IMR-90 (cell line): ENCODE measurements around the gene ALX4. TPM values are rescaled to one million over a fixed set of nuclear protein-coding genes. Genes with fewer than 3 reads are reported as not detected.

ENCODE experiments used
- ATAC-seq: fragments of 200-7000 bp; cut with Tn5 transposase; 2 replicates; pipeline ENCODE4 v1.9.1; 2020; ENCODE audit warnings: low read depth, mild to moderate bottlenecking, moderate library complexity
- BruUV-seq: library from RNA; stranded (reverse); fragments of 400-500 nt; replicated peaks from 2 replicates; lab custom pipeline; 2021; lab: Mats Ljungman, UMichigan
- CTCF ChIA-PET: fragments of 300-600 bp; formaldehyde crosslinking; extraction: SDS; loops from one replicate; lab custom pipeline; 2021; ENCODE audit warnings: antibody characterized with exemption; lab: Yijun Ruan, JAX
- POLR2A ChIA-PET: fragments of 300-600 bp; sonication (Branson Sonifier 250); formaldehyde crosslinking; loops from one replicate; lab custom pipeline; 2022; ENCODE audit warnings: antibody characterized with exemption; ENCODE audit not compliant: unreplicated experiment; lab: Charles Lee
- DNase-seq: peaks from one replicate; pipeline ENCODE4 v3.0.0; 2013
- H2AFZ ChIP-seq: replicated peaks from 2 replicates; pipeline ENCODE3; 2013; ENCODE audit warnings: low read length, mild to moderate bottlenecking; ENCODE audit not compliant: poor library complexity
- H2AK5ac ChIP-seq: 2 replicates; pipeline ENCODE4 v1.6.1; 2013; ENCODE audit warnings: low read depth, low read length, inconsistent platforms
- H2AK9ac ChIP-seq: replicated peaks from 2 replicates; pipeline ENCODE3; 2013; ENCODE audit warnings: mild to moderate bottlenecking, low read depth, low read length, moderate library complexity; ENCODE audit not compliant: poor library complexity
- H2BK120ac ChIP-seq: 2 replicates; pipeline ENCODE4 v1.6.1; 2013; ENCODE audit warnings: low read depth, low read length, inconsistent platforms
- H2BK15ac ChIP-seq: 3 replicates; pipeline ENCODE4 v1.6.1; 2013; ENCODE audit warnings: low read depth, low read length, inconsistent platforms
- H2BK20ac ChIP-seq: 2 replicates; pipeline ENCODE4 v1.6.1; 2013; ENCODE audit warnings: low read depth, mild to moderate bottlenecking, inconsistent platforms, low read length, moderate library complexity
- H2BK5ac ChIP-seq: 2 replicates; pipeline ENCODE4 v1.6.1; 2013; ENCODE audit warnings: mild to moderate bottlenecking, low read depth, low read length, inconsistent platforms; ENCODE audit not compliant: poor library complexity, severe bottlenecking
- H3K14ac ChIP-seq: replicated peaks from 2 replicates; pipeline ENCODE4 v1.6.1; 2013; ENCODE audit warnings: low read depth, low read length, inconsistent platforms
- H3K18ac ChIP-seq: 2 replicates; pipeline ENCODE4 v1.6.1; 2013; ENCODE audit warnings: low read depth, low read length, control low read depth
- H3K23ac ChIP-seq: 2 replicates; pipeline ENCODE4 v1.6.1; 2013; ENCODE audit warnings: low read depth, low read length, inconsistent platforms
- H3K27ac ChIP-seq: 2 replicates; pipeline ENCODE4 v1.5.1; 2013; ENCODE audit warnings: mild to moderate bottlenecking, control low read depth, low read length; ENCODE audit not compliant: insufficient read depth
- H3K27me3 ChIP-seq: 2 replicates; pipeline ENCODE4 v1.6.1; 2013; ENCODE audit warnings: low read length; ENCODE audit not compliant: control insufficient read depth, insufficient read depth
- H3K36me3 ChIP-seq: 2 replicates; pipeline ENCODE4 v1.6.1; 2013; ENCODE audit warnings: low read length, mixed read lengths; ENCODE audit not compliant: control insufficient read depth, insufficient read depth
- H3K4ac ChIP-seq: 2 replicates; pipeline ENCODE4 v1.6.1; 2013; ENCODE audit warnings: low read depth, low read length, inconsistent platforms
- H3K4me1 ChIP-seq: 2 replicates; pipeline ENCODE4 v1.6.1; 2013; ENCODE audit warnings: low read length, mixed read lengths; ENCODE audit not compliant: control insufficient read depth, insufficient read depth
- H3K4me2 ChIP-seq: 2 replicates; pipeline ENCODE4 v1.6.1; 2013; ENCODE audit warnings: low read depth, mild to moderate bottlenecking, control low read depth, low read length, moderate library complexity
- H3K4me3 ChIP-seq: 2 replicates; pipeline ENCODE4 v1.5.1; 2013; ENCODE audit warnings: low read depth, mild to moderate bottlenecking, control low read depth, low read length, moderate library complexity; ENCODE audit not compliant: insufficient read depth
- H3K56ac ChIP-seq: 2 replicates; pipeline ENCODE4 v1.6.1; 2013; ENCODE audit warnings: low read length, inconsistent platforms; ENCODE audit not compliant: insufficient read depth; ENCODE audit errors: extremely low read depth
- H3K79me1 ChIP-seq, 2 experiments: 2 replicates each; pipeline ENCODE4 v1.6.1; 2013; ENCODE audit warnings: low read length in 2 of 2, inconsistent platforms in 1 of 2, low read depth in 1 of 2
- H3K9ac ChIP-seq: 2 replicates; pipeline ENCODE4 v1.6.1; 2013; ENCODE audit warnings: low read depth, low read length, control low read depth
- H3K9me1 ChIP-seq: 2 replicates; pipeline ENCODE4 v1.6.1; 2013; ENCODE audit warnings: low read length, inconsistent platforms; ENCODE audit not compliant: insufficient read depth
- H3K9me3 ChIP-seq: 2 replicates; pipeline ENCODE4 v1.6.1; 2013; ENCODE audit warnings: low read length; ENCODE audit not compliant: control insufficient read depth, insufficient read depth
- H4K20me1 ChIP-seq: 2 replicates; pipeline ENCODE4 v1.6.1; 2013; ENCODE audit warnings: low read length, inconsistent platforms; ENCODE audit not compliant: insufficient read depth
- H4K5ac ChIP-seq: 2 replicates; pipeline ENCODE4 v1.6.1; 2013; ENCODE audit warnings: mild to moderate bottlenecking, low read depth, low read length, control low read depth
- H4K8ac ChIP-seq, 2 experiments: 2 replicates each; pipeline ENCODE4 v1.6.1; 2013; ENCODE audit warnings: low read depth in 2 of 2, low read length in 2 of 2, control low read depth in 1 of 2, inconsistent platforms in 1 of 2
- H4K91ac ChIP-seq: 2 replicates; pipeline ENCODE4 v1.6.1; 2013; ENCODE audit warnings: low read depth, low read length, inconsistent platforms; ENCODE audit not compliant: insufficient read depth
- BHLHE40 ChIP-seq: fragments of 150-350 bp; IDR thresholded peaks from 2 replicates; pipeline ENCODE4 v1.6.1; 2016; ENCODE audit warnings: mild to moderate bottlenecking, low read depth, low read length
- CEBPB ChIP-seq: IDR thresholded peaks from 2 replicates; pipeline ENCODE4 v1.6.1; 2012; ENCODE audit warnings: low read depth, low read length, improper control_type of control experiment
- CHD1 ChIP-seq: IDR thresholded peaks from 2 replicates; pipeline ENCODE4 v1.6.1; 2012; ENCODE audit warnings: low read depth, low read length, improper control_type of control experiment
- CTCF ChIP-seq: conservative IDR thresholded peaks from 2 replicates; pipeline ENCODE4 v1.5.1; 2012; ENCODE audit warnings: mild to moderate bottlenecking, low read depth, low read length, improper control_type of control experiment
- ELK1 ChIP-seq: fragments of 150-350 bp; IDR thresholded peaks from 2 replicates; pipeline ENCODE4 v1.6.1; 2016; ENCODE audit warnings: low read depth, mild to moderate bottlenecking, low read length, moderate library complexity, borderline replicate concordance
- FOS ChIP-seq: fragments of 150-350 bp; IDR thresholded peaks from 2 replicates; pipeline ENCODE4 v1.6.1; 2016; ENCODE audit warnings: low read depth, low read length
- MAFK ChIP-seq: IDR thresholded peaks from 2 replicates; pipeline ENCODE4 v1.6.1; 2012; ENCODE audit warnings: low read depth, low read length, improper control_type of control experiment
- MAZ ChIP-seq: IDR thresholded peaks from 2 replicates; pipeline ENCODE4 v1.6.1; 2012; ENCODE audit warnings: low read depth, mild to moderate bottlenecking, low read length, improper control_type of control experiment, moderate library complexity, borderline replicate concordance
- MXI1 ChIP-seq: IDR thresholded peaks from 2 replicates; pipeline ENCODE4 v1.6.1; 2012; ENCODE audit warnings: low read depth, mild to moderate bottlenecking, low read length, moderate library complexity, borderline replicate concordance
- NFE2L2 ChIP-seq: fragments of 150-350 bp; IDR thresholded peaks from 2 replicates; pipeline ENCODE4 v1.6.1; 2016; ENCODE audit warnings: low read depth, mild to moderate bottlenecking, low read length
- POLR2A ChIP-seq: IDR thresholded peaks from 2 replicates; pipeline ENCODE4 v1.6.1; 2012; ENCODE audit warnings: mild to moderate bottlenecking, low read depth, low read length
- RAD21 ChIP-seq: IDR thresholded peaks from 2 replicates; pipeline ENCODE4 v1.6.1; 2012; ENCODE audit warnings: low read length, improper control_type of control experiment
- RCOR1 ChIP-seq: IDR thresholded peaks from 2 replicates; pipeline ENCODE4 v1.6.1; 2012; ENCODE audit warnings: mild to moderate bottlenecking, low read length, improper control_type of control experiment; ENCODE audit not compliant: insufficient replicate concordance
- RFX5 ChIP-seq: IDR thresholded peaks from 2 replicates; pipeline ENCODE4 v1.8.0; 2012; ENCODE audit warnings: low read depth, mild to moderate bottlenecking, low read length, moderate library complexity
- SMC3 ChIP-seq: fragments of 150-350 bp; IDR thresholded peaks from 2 replicates; pipeline ENCODE4 v1.6.1; 2016; ENCODE audit warnings: low read depth, mild to moderate bottlenecking, antibody characterized with exemption, low read length, moderate library complexity
- USF2 ChIP-seq: fragments of 150-350 bp; IDR thresholded peaks from 2 replicates; pipeline ENCODE4 v1.6.1; 2017; ENCODE audit warnings: mild to moderate bottlenecking, antibody characterized with exemption, low read length, low read depth
- WGBS, 2 experiments: methylation state at CpG; one replicate each; pipeline versions ENCODE4 v1.1.5 to v1.1.7; 2013; ENCODE audit warnings: missing lambda C conversion rate in 2 of 2; ENCODE audit not compliant: insufficient read length in 1 of 2; ENCODE audit errors: extremely low coverage in 2 of 2; 5-methylcytosine and 5-hydroxymethylcytosine counted together
- dilution Hi-C: fragments of 300-500 bp; cut with HindIII; formaldehyde crosslinking; loops from one replicate; pipeline ENCODE4 v1.14.3; 2018; ENCODE audit warnings: low sequenced_read_pairs; ENCODE audit not compliant: unreplicated experiment
- in situ Hi-C: fragments of 300-500 bp; cut with MboI; formaldehyde crosslinking; loops from 3 replicates; pipeline ENCODE4 v1.14.3; 2019; ENCODE audit warnings: low sequenced_read_pairs, inconsistent platforms, mixed read lengths
- intact Hi-C: fragments of 100-400 bp; cut with micrococcal nuclease; formaldehyde crosslinking; loops from 2 replicates; pipeline ENCODE4 v1.10.0; 2022
- polyA plus RNA-seq, 3 experiments: library from polyadenylated mRNA; depleted of rRNA; stranded (reverse); fragments of >200 nt; gene quantifications; 2 replicates each; pipeline ENCODE4 v1.2.3, GENCODE V29; 2012; ENCODE audit warnings: low replicate concordance in 1 of 3
- total RNA-seq: library from RNA; depleted of rRNA; stranded (reverse); fragments of >200 nt; gene quantifications from 2 replicates; pipeline ENCODE4 v1.2.3, GENCODE V29; 2012

The ALX4 gene
- total and polyA plus RNA-seq, 2 of the 4 experiments (the other 2 are of a cell fraction): not detected

DNA sequence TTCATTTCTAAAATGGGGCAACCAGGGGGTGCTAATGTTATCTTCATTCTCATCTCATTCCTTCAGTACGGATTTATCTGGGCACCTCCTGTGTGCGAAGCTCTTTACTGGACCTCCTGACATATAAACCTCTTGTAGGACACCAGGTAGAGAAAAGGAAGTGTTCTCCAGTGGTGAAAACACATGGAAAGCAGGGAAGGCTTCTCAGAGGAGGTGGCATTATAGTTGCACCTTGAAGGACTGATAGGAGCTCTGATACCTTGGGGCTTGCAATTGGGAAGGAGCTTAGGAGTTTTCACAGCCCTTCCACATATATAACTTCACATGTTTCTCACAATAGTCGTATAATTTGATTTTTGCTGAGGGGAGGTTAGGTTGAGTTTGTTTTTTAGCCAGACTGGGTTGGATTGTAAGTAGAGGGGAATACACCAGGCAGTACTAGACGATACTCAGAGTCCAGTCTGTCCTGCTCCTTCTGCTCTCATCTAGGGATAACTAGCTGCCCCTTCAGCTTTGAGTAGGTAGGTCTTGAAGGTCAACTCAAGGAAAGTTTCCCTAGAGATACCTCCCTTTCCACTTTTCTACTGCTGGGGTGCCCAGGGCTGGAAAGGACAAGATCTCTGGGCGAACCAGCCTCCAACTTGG, 34.0 kb upstream of the ALX4 start:
- Histone ChIP-seq H3K9ac (no peak overlapping the region), H4K5ac (no peak overlapping the region), H3K9me1 (no peaks in the 10 kb centered on the region), H2BK120ac (no peak overlapping the region), H3K56ac (no peak overlapping the region), H2AK9ac (no peak overlapping the region), H3K4ac (no peak overlapping the region), H3K14ac (no peak overlapping the region), H2BK5ac (no peak overlapping the region), H3K4me1 (no peaks in the 10 kb centered on the region), H3K27me3 (peaks cover 48% of the 10 kb centered on the region), H3K9me3 (no peaks in the 10 kb centered on the region), H2AFZ (no peak overlapping the region), H3K18ac (no peak overlapping the region), H3K36me3 (no peaks in the 10 kb centered on the region), H3K4me2 (no peak overlapping the region), H2BK20ac (no peak overlapping the region), H3K23ac (no peak overlapping the region), H2AK5ac (no peak overlapping the region), H4K8ac (no peak overlapping the region), H4K91ac (no peak overlapping the region), H3K4me3 (no peak overlapping the region), H3K27ac (no peak overlapping the region), H4K20me1 (no peaks in the 10 kb centered on the region), H3K79me1 (no peaks in the 10 kb centered on the region), H2BK15ac (no peak overlapping the region)
- BruUV-seq: no TSS peak
- ChIA-PET CTCF (no interaction called here), POLR2A (no interaction called here)
- DNase-seq: no peak
- in situ Hi-C loops (no loop called here), dilution Hi-C loops (no loop called here), intact Hi-C loops (no loop called here)
- TF ChIP-seq CTCF: no peak
- TF ChIP-seq MXI1: no peak
- no peak for TF ChIP-seq MAZ
- no peak for TF ChIP-seq ELK1
- no peak for TF ChIP-seq NFE2L2
- no peak for TF ChIP-seq SMC3
- no peak for TF ChIP-seq FOS
- no peak for TF ChIP-seq RAD21
- TF ChIP-seq BHLHE40: no peak
- no peak for TF ChIP-seq MAFK
- no peak for TF ChIP-seq RFX5
- TF ChIP-seq CEBPB: no peak
- TF ChIP-seq POLR2A: no peak
- no peak for TF ChIP-seq CHD1
- TF ChIP-seq RCOR1: no peak
- TF ChIP-seq USF2: no peak
- no CpG with 5 or more reads among the region's 5 CpGs for WGBS, 2 experiments
- no peak for ATAC-seq
